HG03558 (cell line): Measurements from ENCODE around the gene SHISAL2A.
"Not testable (repeated sequence)": the region's sequence is repeated elsewhere in the genome, so short reads cannot be mapped to it uniquely, and the experiment has no call there.

Experiments
- ATAC-seq: cut with Tn5 transposase; IDR thresholded peaks from one replicate; pipeline ENCODE4 v1.9.1; 2021; ENCODE audit warnings: moderate number of reproducible peaks; ENCODE audit not compliant: unreplicated experiment; ENCODE audit errors: extremely low read depth

Gene SHISAL2A

GRCh38 chr1:52679498-52679897 is 46.5 kb downstream of the SHISAL2A start:
- ATAC-seq, result no peak

GRCh38 chr1:52680353-52680752 is 47.4 kb downstream of the SHISAL2A start:
- no peak for ATAC-seq

GRCh38 chr1:52681136-52681535 is 48.2 kb downstream of the SHISAL2A start:
- no peak for ATAC-seq

- ATAC-seq, result no peak
Observed at GRCh38 chr1:52683367-52683940, 50.5 kb downstream of the SHISAL2A start.

GRCh38 chr1:52684545-52684944 is 51.6 kb downstream of the SHISAL2A start:
- no peak for ATAC-seq

GRCh38 chr1:52686261-52686751 is 53.3 kb downstream of the SHISAL2A start:
- ATAC-seq, result not testable (repeated sequence)

- ATAC-seq, result no peak
Observed at GRCh38 chr1:52686830-52687229, 53.9 kb downstream of the SHISAL2A start.

GRCh38 chr1:52691821-52692220 is 58.9 kb downstream of the SHISAL2A start:
- ATAC-seq, result no peak

- no peak for ATAC-seq
Observed at GRCh38 chr1:52692697-52693096, 59.7 kb downstream of the SHISAL2A start.

GRCh38 chr1:52693351-52693750 is 60.4 kb downstream of the SHISAL2A start:
- ATAC-seq, result not testable (repeated sequence)

- ATAC-seq, result no peak
Observed at GRCh38 chr1:52693843-52694242, 60.9 kb downstream of the SHISAL2A start.

GRCh38 chr1:52695627-52696026 is 62.7 kb downstream of the SHISAL2A start:
- ATAC-seq, result no peak

GRCh38 chr1:52697795-52698674 is 65.1 kb downstream of the SHISAL2A start, which contains the start of gene COA7:
Gene COA7 (minus strand): TSS chr1:52698347. CDS start chr1:52698326, 21 bp downstream.
- ATAC-seq, result no peak

- peak; percentile 66 for ATAC-seq
Observed at GRCh38 chr1:52702886-52703787, 70.2 kb downstream of the SHISAL2A start.

- ATAC-seq, result no peak
Observed at GRCh38 chr1:52706136-52706670, 73.2 kb downstream of the SHISAL2A start.
